ENCODE data around the gene TRA2A. TPM values are rescaled to one million over a fixed set of nuclear protein-coding genes. Genes with fewer than 3 reads are reported as not detected.
A peak's percentile ranks its signal among the peaks of the same experiment; 100 is the strongest.

Gene TRA2A
- total and polyA plus RNA-seq, 8 donors = 24.5 to 87.2 (median 40.2) TPM

DNA sequence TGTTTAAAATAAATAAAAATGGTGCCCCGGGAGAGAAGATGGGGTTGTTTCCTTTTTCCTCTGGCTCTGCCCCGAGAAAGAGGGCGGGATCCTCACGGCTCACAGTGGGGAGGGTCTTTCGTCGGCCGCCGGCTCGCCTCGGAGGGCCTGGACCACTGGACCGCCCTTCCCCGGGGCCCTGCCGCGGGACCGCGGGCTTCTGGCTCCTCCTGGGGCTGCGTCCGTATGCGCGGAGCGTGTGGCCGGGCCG is 58.0 kb downstream of the TRA2A start:
- Histone ChIP-seq H3K4me1 (peaks cover 34 to 47% (median 41%) of the 10 kb centered on the region in 4 donors), H3K36me3 (no peaks in the 10 kb centered on the region), H3K4me3 (peak overlapping the region; percentile 9 to 51 (median 29)), H3K9me3 (peaks cover 0 to 14% (median 4%) of the 10 kb centered on the region in 4 donors), H3K27ac (no peak overlapping the region), H3K27me3 (peaks cover 42 to 100% (median 94%) of the 10 kb centered on the region in 3 donors)
- TF ChIP-seq EP300 (IDR thresholded peaks at IDR 0.05) (no peak), POLR2A (IDR thresholded peaks at IDR 0.05) (no peak), POLR2AphosphoS5 (IDR thresholded peaks at IDR 0.05) (no peak)
- TF ChIP-seq, protein P1, sequence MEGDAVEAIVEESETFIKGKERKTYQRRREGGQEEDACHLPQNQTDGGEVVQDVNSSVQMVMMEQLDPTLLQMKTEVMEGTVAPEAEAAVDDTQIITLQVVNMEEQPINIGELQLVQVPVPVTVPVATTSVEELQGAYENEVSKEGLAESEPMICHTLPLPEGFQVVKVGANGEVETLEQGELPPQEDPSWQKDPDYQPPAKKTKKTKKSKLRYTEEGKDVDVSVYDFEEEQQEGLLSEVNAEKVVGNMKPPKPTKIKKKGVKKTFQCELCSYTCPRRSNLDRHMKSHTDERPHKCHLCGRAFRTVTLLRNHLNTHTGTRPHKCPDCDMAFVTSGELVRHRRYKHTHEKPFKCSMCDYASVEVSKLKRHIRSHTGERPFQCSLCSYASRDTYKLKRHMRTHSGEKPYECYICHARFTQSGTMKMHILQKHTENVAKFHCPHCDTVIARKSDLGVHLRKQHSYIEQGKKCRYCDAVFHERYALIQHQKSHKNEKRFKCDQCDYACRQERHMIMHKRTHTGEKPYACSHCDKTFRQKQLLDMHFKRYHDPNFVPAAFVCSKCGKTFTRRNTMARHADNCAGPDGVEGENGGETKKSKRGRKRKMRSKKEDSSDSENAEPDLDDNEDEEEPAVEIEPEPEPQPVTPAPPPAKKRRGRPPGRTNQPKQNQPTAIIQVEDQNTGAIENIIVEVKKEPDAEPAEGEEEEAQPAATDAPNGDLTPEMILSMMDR (IDR thresholded peaks at IDR 0.05) = no peak
- no peak for DNase-seq
- intact Hi-C loops (cut with DNase I; ENCODE audit: low total_unique reads) = no loop called here
- 1 to 5% (median 2%) methylated on average over 10 to 23 of the region's 23 CpGs for WGBS, 5 donors

DNA sequence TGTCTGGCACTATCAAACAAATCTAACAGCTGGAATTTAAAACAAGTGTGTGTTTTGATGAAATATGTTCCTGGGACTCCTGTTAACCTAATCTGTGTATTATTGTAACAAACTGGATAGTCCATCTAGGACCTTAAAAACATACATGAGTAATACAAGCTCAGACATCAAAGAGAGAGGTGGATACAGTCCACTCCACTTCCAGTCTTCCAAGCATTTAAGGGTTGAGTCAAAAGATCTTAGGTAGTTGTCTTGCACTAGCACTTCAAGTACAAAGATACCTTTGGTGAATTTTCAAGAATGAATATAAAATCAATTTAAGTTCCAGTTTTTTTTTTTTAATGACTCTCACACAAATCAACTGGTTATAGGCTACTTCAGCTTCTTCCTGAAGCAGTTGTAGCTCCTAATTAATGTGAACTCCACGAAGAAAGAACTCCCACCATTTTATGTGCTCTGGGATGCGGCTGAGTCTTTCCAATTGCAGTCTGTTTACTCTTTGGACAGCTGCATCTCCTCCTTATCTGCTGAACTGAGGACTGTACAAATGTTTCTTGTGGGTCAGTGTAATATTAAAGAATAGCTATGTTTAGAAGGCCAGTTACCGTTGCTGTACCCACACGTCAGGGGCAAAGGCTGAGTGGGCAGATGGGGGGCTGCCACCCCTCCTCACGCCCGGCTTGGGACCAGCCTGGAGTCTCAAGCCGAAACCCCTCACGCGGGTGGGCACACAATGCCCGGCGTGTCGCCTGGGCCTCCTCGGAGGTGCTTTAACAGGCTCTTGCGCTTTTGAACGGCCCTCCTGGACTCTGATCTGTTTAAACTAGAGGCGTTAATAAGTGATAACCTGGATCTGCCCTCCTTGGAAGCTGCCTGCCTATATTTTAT is 58.6 kb downstream of the TRA2A start:
- H3K36me3 ChIP-seq = no peaks in the 10 kb centered on the region
- WGBS, 5 donors = 9 to 24% (median 13%) methylated on average over 12 to 16 of the region's 16 CpGs
- H3K4me3 ChIP-seq = peak overlapping the region; percentile 9 to 51 (median 29)
- H3K9me3 ChIP-seq = peaks cover 0 to 14% (median 4%) of the 10 kb centered on the region in 4 donors
- no peak overlapping the region for H3K27ac ChIP-seq
- peak in 1 of 2 donors; percentile 31 for DNase-seq
- H3K4me1 ChIP-seq = peaks cover 40 to 53% (median 47%) of the 10 kb centered on the region in 4 donors
- intact Hi-C loops (cut with DNase I; ENCODE audit: low total_unique reads) = no loop called here
- TF ChIP-seq EP300 (IDR thresholded peaks at IDR 0.05) (no peak), POLR2AphosphoS5 (IDR thresholded peaks at IDR 0.05) (no peak), POLR2A (IDR thresholded peaks at IDR 0.05) (no peak)
- TF ChIP-seq, protein P1 (IDR thresholded peaks at IDR 0.05) = no peak
- H3K27me3 ChIP-seq = peaks cover 45 to 100% (median 94%) of the 10 kb centered on the region in 3 donors

DNA sequence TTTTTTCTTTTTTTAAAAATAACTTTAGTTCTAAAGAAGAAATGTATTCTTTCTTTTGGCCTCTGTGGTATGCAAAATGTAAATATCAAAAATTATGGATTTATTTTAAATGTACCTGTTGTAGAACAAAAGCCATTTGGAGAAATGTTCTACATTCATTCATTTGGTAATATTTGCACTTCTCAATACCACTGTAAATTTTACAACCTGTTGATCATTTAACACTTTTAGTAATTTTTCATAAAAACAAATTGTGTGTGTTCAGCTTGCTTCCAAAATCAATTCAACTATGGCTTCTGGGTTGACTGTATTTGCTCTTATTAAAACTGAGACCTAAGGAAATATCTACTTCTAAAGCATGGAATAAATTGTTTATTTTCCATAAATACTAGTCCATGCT is 59.2 kb downstream of the TRA2A start:
- no peak for DNase-seq
- no peak overlapping the region for H3K4me3 ChIP-seq
- TF ChIP-seq EP300 (IDR thresholded peaks at IDR 0.05) = no peak
- TF ChIP-seq POLR2A (IDR thresholded peaks at IDR 0.05) = no peak
- TF ChIP-seq POLR2AphosphoS5 (IDR thresholded peaks at IDR 0.05) = no peak
- TF ChIP-seq, protein P1 (IDR thresholded peaks at IDR 0.05) = no peak
- intact Hi-C loops (cut with DNase I; ENCODE audit: low total_unique reads) = no loop called here
- H3K27ac ChIP-seq = no peak overlapping the region
- H3K36me3 ChIP-seq = no peaks in the 10 kb centered on the region
- H3K4me1 ChIP-seq = peaks cover 46 to 59% (median 53%) of the 10 kb centered on the region in 4 donors
- H3K9me3 ChIP-seq = peaks cover 0 to 14% (median 4%) of the 10 kb centered on the region in 4 donors
- peaks cover 50 to 100% (median 96%) of the 10 kb centered on the region in 3 donors for H3K27me3 ChIP-seq

DNA sequence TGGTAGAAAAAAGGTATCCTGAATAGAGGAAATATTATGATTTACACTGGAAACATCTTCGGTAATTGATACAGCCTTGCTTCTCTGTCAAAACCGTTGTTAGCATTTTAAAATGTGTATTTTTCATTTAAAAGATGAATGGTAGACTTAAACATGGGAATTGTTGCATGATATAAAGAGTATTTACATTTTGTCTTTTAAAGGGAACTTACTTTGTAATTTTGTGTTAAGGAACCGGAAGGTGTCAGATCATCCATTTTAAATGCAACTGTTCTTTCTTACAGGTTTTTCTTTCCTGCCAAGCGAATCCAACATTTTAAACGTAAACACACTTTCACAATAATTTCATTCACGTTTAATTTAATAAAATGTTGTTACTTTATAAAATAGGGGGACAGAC is 59.7 kb downstream of the TRA2A start:
- Histone ChIP-seq H3K27me3 (peaks cover 54 to 100% (median 96%) of the 10 kb centered on the region in 3 donors), H3K36me3 (no peaks in the 10 kb centered on the region), H3K27ac (no peak overlapping the region), H3K4me1 (peaks cover 46 to 62% (median 54%) of the 10 kb centered on the region in 4 donors), H3K4me3 (no peak overlapping the region), H3K9me3 (peaks cover 0 to 14% (median 4%) of the 10 kb centered on the region in 4 donors)
- TF ChIP-seq EP300 (IDR thresholded peaks at IDR 0.05) (no peak), POLR2A (IDR thresholded peaks at IDR 0.05) (no peak), POLR2AphosphoS5 (IDR thresholded peaks at IDR 0.05) (no peak)
- TF ChIP-seq, protein P1 (IDR thresholded peaks at IDR 0.05) = no peak
- WGBS, 5 donors = 70 to 83% (median 81%) methylated on average over 6 of the region's 6 CpGs
- DNase-seq = peak in 1 of 2 donors; percentile 45
- intact Hi-C loops (cut with DNase I; ENCODE audit: low total_unique reads) = no loop called here
